Transverse colon (tissue), 4 donors: ENCODE data around the gene ESF1. TPM values are rescaled to one million over a fixed set of nuclear protein-coding genes. Genes with fewer than 3 reads are reported as not detected.

Experiments used
- DNase-seq: peaks from one replicate; pipeline ENCODE4 v3.0.0-alpha.2; 2019
- H3K27ac ChIP-seq, 4 donors: fragments of 200-600 bp; sonication (generic); 2 replicates each; pipeline ENCODE4 v1.5.1; 2016 to 2018; ENCODE audit warnings: inconsistent platforms in 4 of 4
- H3K27me3 ChIP-seq: fragments of 200-600 bp; sonication (generic); 2 replicates; pipeline ENCODE4 v1.5.1; 2017; ENCODE audit warnings: inconsistent platforms
- H3K36me3 ChIP-seq, 4 donors: fragments of 200-600 bp; sonication (generic); 2 replicates each; pipeline ENCODE4 v1.5.1; 2017 to 2019; ENCODE audit warnings: inconsistent platforms in 4 of 4
- H3K4me1 ChIP-seq, 4 donors: fragments of 200-600 bp; sonication (generic); 2 replicates each; pipeline ENCODE4 v1.5.1; 2017 to 2020; ENCODE audit warnings: inconsistent platforms in 4 of 4
- H3K4me3 ChIP-seq, 4 donors: fragments of 200-600 bp; sonication (generic); 1 replicate in 1 of 4; 2 replicates in 3 of 4; pipeline versions ENCODE4 v1.5.1 to v1.6.1; 2017 to 2019; ENCODE audit warnings: inconsistent platforms in 4 of 4
- H3K9me3 ChIP-seq, 2 donors: fragments of 200-600 bp; sonication (generic); 2 replicates each; pipeline ENCODE4 v1.5.1; 2017 to 2019; ENCODE audit warnings: inconsistent platforms in 2 of 2
- CTCF ChIP-seq, 5 experiments: fragments of 200-600 bp in 3 of 5; fragments of 450-650 bp in 2 of 5; sonication (generic) in 3 of 5; IDR thresholded peaks; 1 replicate in 2 of 5; 2 replicates in 3 of 5; pipeline ENCODE4 v1.5.1; 2016 to 2017; ENCODE audit warnings: antibody characterized with exemption in 5 of 5, inconsistent platforms in 3 of 5, mild to moderate bottlenecking in 2 of 5, moderate library complexity in 1 of 5
- EP300 ChIP-seq: sonication (generic); formaldehyde crosslinking; IDR thresholded peaks from one replicate; pipeline ENCODE4 v1.6.1; 2017; ENCODE audit warnings: antibody characterized with exemption, low read depth
- POLR2A ChIP-seq: fragments of 450-650 bp; IDR thresholded peaks from one replicate; pipeline ENCODE4 v1.6.1; 2016; ENCODE audit warnings: antibody characterized with exemption, mild to moderate bottlenecking, moderate library complexity
- POLR2AphosphoS5 ChIP-seq, 3 donors: sonication (generic); formaldehyde crosslinking; IDR thresholded peaks; one replicate each; pipeline ENCODE4 v1.6.1; 2016; ENCODE audit warnings: antibody characterized with exemption in 3 of 3
- WGBS, 2 donors: methylation state at CpG; one replicate each; pipeline ENCODE4 v1.1.5; 2018; ENCODE audit warnings: low coverage in 1 of 2; 5-methylcytosine and 5-hydroxymethylcytosine counted together
- in situ Hi-C, 4 donors: fragments of 200-750 bp; cut with MboI; loops; one replicate each; pipeline versions ENCODE4 v1.15.0 to v1.15.1; 2017; ENCODE audit warnings: low sequenced_read_pairs in 3 of 4, low pct_ligation_motif_present in 1 of 4, low pct_unique_long_range_greater_than_20kb in 1 of 4
- intact Hi-C: fragments of 100-400 bp; cut with DNase I; formaldehyde crosslinking; loops from one replicate; pipeline ENCODE4 v1.15.1; 2023; ENCODE audit warnings: low total_unique reads
- total RNA-seq, 4 donors: library from RNA; depleted of rRNA; stranded (reverse); fragments of >200 nt; gene quantifications; one replicate each; pipeline ENCODE4 v1.1.0, GENCODE V29; 2016

The ESF1 gene
- total RNA-seq, 4 donors from 2014 or later, result 3.0 to 51.9 (median 12.3) TPM

DNA sequence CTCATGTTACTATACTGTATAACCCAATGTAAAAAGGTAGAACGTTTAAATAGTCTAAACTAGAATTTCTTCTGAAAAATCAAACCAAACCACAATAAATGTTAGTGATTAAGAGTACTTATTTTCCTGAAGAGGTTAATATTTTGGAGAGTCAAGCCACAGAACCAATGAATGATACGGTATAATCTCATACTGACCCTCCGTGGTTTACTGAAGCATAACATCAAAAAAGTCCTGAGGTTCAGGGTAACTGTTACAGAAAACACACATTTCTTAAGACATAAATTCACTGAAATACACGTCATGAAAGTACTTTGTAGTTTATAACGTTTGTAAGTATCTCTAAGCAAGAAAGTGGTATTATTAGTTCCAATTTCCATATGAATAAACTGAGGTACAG, 28.9 kb downstream of the ESF1 start:
- no peak for TF ChIP-seq EP300
- TF ChIP-seq CTCF (IDR thresholded peaks at IDR 0.05), result no peak
- no peak for TF ChIP-seq POLR2AphosphoS5 (IDR thresholded peaks at IDR 0.05)
- TF ChIP-seq POLR2A, result no peak
- WGBS, 2 donors, result 74 to 78% methylated on average over 5 of the region's 5 CpGs
- intact Hi-C loops (no loop called here), in situ Hi-C loops (loop anchor here (25.0 kb wide), 1 partner anchor 644 kb away; no protein-coding TSS in a partner anchor)
- no peaks in the 10 kb centered on the region for H3K9me3 ChIP-seq
- H3K36me3 ChIP-seq, result peaks cover 0 to 5% (median 0%) of the 10 kb centered on the region in 4 donors
- no peaks in the 10 kb centered on the region for H3K27me3 ChIP-seq
- no peak overlapping the region for H3K4me3 ChIP-seq
- no peak for DNase-seq
- H3K4me1 ChIP-seq, result peaks cover 0 to 10% (median 4%) of the 10 kb centered on the region in 4 donors
- H3K27ac ChIP-seq, result no peak overlapping the region

GRCh38 chr20:13753436-13754036, 31.2 kb downstream of the ESF1 start:
- in situ Hi-C loops (loop anchor here (25.0 kb wide), 1 partner anchor 641 kb away; no protein-coding TSS in a partner anchor), intact Hi-C loops (no loop called here)
- Histone ChIP-seq H3K4me1 (peaks cover 0 to 2% (median under 1%) of the 10 kb centered on the region in 4 donors), H3K36me3 (peaks cover 0 to 4% (median 2%) of the 10 kb centered on the region in 4 donors), H3K4me3 (no peak overlapping the region), H3K27ac (no peak overlapping the region), H3K27me3 (no peaks in the 10 kb centered on the region), H3K9me3 (no peaks in the 10 kb centered on the region)
- no peak for DNase-seq
- WGBS, 2 donors, result 92 to 96% methylated on average over 2 of the region's 2 CpGs
- TF ChIP-seq POLR2A, result no peak
- no peak for TF ChIP-seq POLR2AphosphoS5 (IDR thresholded peaks at IDR 0.05)
- TF ChIP-seq EP300, result no peak
- no peak for TF ChIP-seq CTCF (IDR thresholded peaks at IDR 0.05)

GRCh38 chr20:13749811-13750210, 34.9 kb downstream of the ESF1 start:
- Histone ChIP-seq H3K27me3 (no peaks in the 10 kb centered on the region), H3K4me3 (no peak overlapping the region), H3K9me3 (no peaks in the 10 kb centered on the region), H3K36me3 (peaks cover 0 to 4% (median 2%) of the 10 kb centered on the region in 4 donors), H3K27ac (no peak overlapping the region), H3K4me1 (no peaks in the 10 kb centered on the region)
- no peak for TF ChIP-seq EP300
- no peak for TF ChIP-seq POLR2A
- no peak for TF ChIP-seq POLR2AphosphoS5 (IDR thresholded peaks at IDR 0.05)
- no peak for TF ChIP-seq CTCF (IDR thresholded peaks at IDR 0.05)
- intact Hi-C loops, result no loop called here
- in situ Hi-C loops, result loop anchor here (25.0 kb wide), 1 partner anchor 638 kb away; no protein-coding TSS in a partner anchor
- WGBS, 2 donors, result 93 to 100% methylated on average over 1 to 3 of the region's 3 CpGs
- no peak for DNase-seq

GRCh38 chr20:13745784-13746183, 38.9 kb downstream of the ESF1 start:
- Histone ChIP-seq H3K9me3 (no peaks in the 10 kb centered on the region), H3K4me3 (no peak overlapping the region), H3K36me3 (peaks cover 0 to 14% (median 4%) of the 10 kb centered on the region in 4 donors), H3K27ac (no peak overlapping the region), H3K27me3 (no peaks in the 10 kb centered on the region), H3K4me1 (no peaks in the 10 kb centered on the region)
- intact Hi-C loops, result no loop called here
- DNase-seq, result no peak
- in situ Hi-C loops, result no loop called here
- TF ChIP-seq EP300, result no peak
- no peak for TF ChIP-seq POLR2A
- no peak for TF ChIP-seq POLR2AphosphoS5 (IDR thresholded peaks at IDR 0.05)
- TF ChIP-seq CTCF (IDR thresholded peaks at IDR 0.05), result no peak
- WGBS, 2 donors, result 78 to 100% methylated on average over 2 of the region's 2 CpGs
